IPS DF 6.9 (cell line): ENCODE results near the gene SEMA4C.

Source experiments
- DNase-seq: peaks from one replicate; pipeline ENCODE4 v3.0.0-alpha.2; 2013; ENCODE audit warnings: low read depth, low spot score
- H3K27ac ChIP-seq: one replicate; pipeline ENCODE4 v1.5.1; 2013; ENCODE audit warnings: low read length, control low read depth
- H3K27me3 ChIP-seq: 2 replicates; pipeline ENCODE4 v1.6.1; 2013; ENCODE audit warnings: mild to moderate bottlenecking, low read length; ENCODE audit not compliant: control insufficient read depth, insufficient read depth
- H3K36me3 ChIP-seq: 2 replicates; pipeline ENCODE4 v1.6.1; 2013; ENCODE audit warnings: low read length; ENCODE audit not compliant: control insufficient read depth, insufficient read depth
- H3K4me1 ChIP-seq: 2 replicates; pipeline ENCODE4 v1.6.1; 2013; ENCODE audit warnings: low read length; ENCODE audit not compliant: control insufficient read depth, insufficient read depth
- H3K4me3 ChIP-seq: 2 replicates; pipeline ENCODE4 v1.5.1; 2013; ENCODE audit warnings: mild to moderate bottlenecking, low read length
- H3K9me3 ChIP-seq: 2 replicates; pipeline ENCODE4 v1.6.1; 2013; ENCODE audit warnings: low read length, inconsistent platforms; ENCODE audit not compliant: control insufficient read depth, insufficient read depth
- WGBS: extraction: QIAGEN DNeasy Blood & Tissue Kit; methylation state at CpG from one replicate; pipeline ENCODE4 v1.1.7; 2013; ENCODE audit warnings: mixed read lengths, missing lambda C conversion rate; ENCODE audit not compliant: insufficient read length, insufficient coverage; 5-methylcytosine and 5-hydroxymethylcytosine counted together

Gene SEMA4C

DNA sequence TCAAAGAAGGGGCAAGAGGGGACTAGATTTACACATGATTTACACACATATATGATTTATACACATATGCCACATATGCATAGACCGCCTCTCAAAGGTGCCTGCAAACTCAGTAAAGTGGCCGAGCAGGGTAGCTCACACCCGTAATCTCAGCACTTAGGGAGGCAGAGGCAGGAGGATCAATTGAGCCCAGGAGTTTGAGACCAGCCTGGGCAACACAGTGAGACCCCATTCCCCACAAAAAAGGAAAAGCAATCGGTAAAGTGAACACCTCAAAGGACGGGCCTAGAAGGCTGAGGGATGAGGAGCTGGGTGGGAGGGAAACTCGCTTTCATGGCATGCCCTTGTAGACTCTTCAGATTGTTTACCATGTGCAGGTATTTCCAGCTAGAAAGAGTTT, 17.2 kb downstream of the SEMA4C start:
- H3K27me3 ChIP-seq: no peaks in the 10 kb centered on the region
- no peak overlapping the region for H3K4me3 ChIP-seq
- no peaks in the 10 kb centered on the region for H3K4me1 ChIP-seq
- WGBS: no CpG with 5 or more reads among the region's 6 CpGs
- H3K36me3 ChIP-seq: peaks cover 9% of the 10 kb centered on the region; the same call in 1 of the 2 replicates
- H3K27ac ChIP-seq: no peak overlapping the region
- no peaks in the 10 kb centered on the region for H3K9me3 ChIP-seq
- no peak for DNase-seq

DNA sequence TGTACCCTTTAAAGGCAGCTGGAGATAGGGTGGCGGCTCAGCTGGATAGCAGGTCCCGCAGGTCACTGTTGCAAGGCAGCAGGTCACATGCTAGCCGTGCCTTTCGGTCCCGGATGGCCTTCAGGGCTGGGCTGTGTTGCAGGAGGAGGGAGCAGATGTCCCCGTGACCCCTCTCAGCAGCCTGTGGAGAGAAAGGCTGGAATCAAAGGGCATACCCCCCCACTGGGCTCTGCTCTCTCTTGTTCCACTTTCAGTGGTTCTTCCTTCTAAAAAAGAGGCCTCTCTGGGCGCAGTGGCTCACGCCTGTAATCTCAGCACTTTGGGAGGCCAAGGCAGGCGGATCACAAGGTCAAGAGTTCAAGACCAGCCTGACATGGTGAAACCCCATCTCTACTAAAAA, 21.6 kb downstream of the SEMA4C start:
- H3K27me3 ChIP-seq: no peaks in the 10 kb centered on the region
- no peaks in the 10 kb centered on the region for H3K9me3 ChIP-seq
- H3K27ac ChIP-seq: no peak overlapping the region
- no CpG with 5 or more reads among the region's 9 CpGs for WGBS
- no peak for DNase-seq
- peaks cover 9% of the 10 kb centered on the region; the same call in 1 of the 2 replicates for H3K36me3 ChIP-seq
- no peaks in the 10 kb centered on the region for H3K4me1 ChIP-seq
- H3K4me3 ChIP-seq: no peak overlapping the region

DNA sequence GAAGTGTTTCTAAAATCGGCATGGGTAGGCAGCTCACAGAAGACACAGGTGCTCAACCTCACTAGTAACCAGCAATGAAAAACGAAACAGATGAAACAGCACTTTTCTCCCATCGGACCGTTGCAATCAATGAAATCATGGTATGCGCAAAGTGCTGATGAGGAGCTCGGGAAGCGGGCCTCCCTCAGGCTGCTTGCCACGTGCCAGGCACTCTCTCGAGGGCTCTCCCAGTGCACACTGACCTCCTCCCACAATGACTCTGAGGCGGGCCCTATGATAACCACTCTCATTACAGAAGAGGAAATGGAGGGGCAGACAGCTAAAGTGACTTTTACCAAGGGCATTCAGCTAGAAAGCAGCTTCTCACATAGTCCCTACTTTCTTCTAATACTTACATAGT, 22.3 kb downstream of the SEMA4C start:
- H3K27me3 ChIP-seq: no peaks in the 10 kb centered on the region
- peaks cover under 1% of the 10 kb centered on the region; the same call in 1 of the 2 replicates for H3K4me1 ChIP-seq
- peaks cover 9% of the 10 kb centered on the region; the same call in 1 of the 2 replicates for H3K36me3 ChIP-seq
- DNase-seq: no peak
- H3K9me3 ChIP-seq: no peaks in the 10 kb centered on the region
- H3K4me3 ChIP-seq: no peak overlapping the region
- no CpG with 5 or more reads among the region's 10 CpGs for WGBS
- no peak overlapping the region for H3K27ac ChIP-seq

DNA sequence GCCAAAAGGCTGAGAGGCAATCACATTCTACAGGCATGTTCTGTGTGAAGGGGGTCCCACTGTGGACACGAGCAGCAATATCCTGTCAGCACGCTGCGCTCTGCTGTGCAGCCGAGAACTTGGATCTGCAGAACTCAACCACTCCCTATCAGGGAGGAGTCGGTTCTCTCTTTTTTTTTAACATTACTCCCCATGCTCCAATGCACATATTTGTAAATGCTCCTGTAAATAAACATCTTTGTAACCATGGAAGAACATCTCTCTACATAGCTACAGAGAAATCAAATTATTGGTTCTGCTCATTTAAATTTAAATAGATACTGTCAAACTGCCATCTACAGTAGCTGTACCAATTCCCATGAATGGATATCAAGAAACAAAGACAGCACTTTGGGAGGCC, 23.1 kb downstream of the SEMA4C start:
- Histone ChIP-seq H3K27me3 (no peaks in the 10 kb centered on the region), H3K36me3 (peaks cover 9% of the 10 kb centered on the region; the same call in 1 of the 2 replicates), H3K4me1 (peaks cover 2% of the 10 kb centered on the region; the same call in 1 of the 2 replicates), H3K9me3 (no peaks in the 10 kb centered on the region), H3K27ac (no peak overlapping the region), H3K4me3 (no peak overlapping the region)
- WGBS: no CpG with 5 or more reads among the region's 5 CpGs
- DNase-seq: no peak

DNA sequence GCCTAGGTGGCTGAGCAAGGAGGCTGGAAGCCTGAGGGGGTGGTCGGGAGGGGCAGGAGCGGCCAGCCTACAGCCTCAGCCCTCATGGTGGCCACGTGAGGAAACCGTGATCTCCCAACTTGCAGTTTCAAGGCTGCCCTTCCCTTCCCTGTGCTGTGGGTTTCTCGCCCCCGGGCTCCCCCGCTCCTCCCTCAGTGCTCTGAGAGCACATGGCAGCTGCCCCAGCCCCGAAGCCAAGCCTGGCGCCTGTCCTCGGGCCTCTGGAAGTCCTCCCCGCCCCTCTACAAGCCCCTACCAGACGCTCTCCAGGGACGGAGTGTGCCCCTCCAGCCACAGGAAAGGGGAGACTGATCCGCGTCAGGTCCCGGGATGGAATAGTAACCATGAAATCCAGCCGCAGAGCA, 25.5 kb downstream of the SEMA4C start:
- no peak for DNase-seq
- Histone ChIP-seq H3K9me3 (no peaks in the 10 kb centered on the region), H3K4me1 (peaks cover 2% of the 10 kb centered on the region; the same call in 1 of the 2 replicates), H3K27me3 (no peaks in the 10 kb centered on the region), H3K36me3 (peaks cover 4% of the 10 kb centered on the region), H3K27ac (no peak overlapping the region), H3K4me3 (no peak overlapping the region)
- WGBS: no CpG with 5 or more reads among the region's 17 CpGs

DNA sequence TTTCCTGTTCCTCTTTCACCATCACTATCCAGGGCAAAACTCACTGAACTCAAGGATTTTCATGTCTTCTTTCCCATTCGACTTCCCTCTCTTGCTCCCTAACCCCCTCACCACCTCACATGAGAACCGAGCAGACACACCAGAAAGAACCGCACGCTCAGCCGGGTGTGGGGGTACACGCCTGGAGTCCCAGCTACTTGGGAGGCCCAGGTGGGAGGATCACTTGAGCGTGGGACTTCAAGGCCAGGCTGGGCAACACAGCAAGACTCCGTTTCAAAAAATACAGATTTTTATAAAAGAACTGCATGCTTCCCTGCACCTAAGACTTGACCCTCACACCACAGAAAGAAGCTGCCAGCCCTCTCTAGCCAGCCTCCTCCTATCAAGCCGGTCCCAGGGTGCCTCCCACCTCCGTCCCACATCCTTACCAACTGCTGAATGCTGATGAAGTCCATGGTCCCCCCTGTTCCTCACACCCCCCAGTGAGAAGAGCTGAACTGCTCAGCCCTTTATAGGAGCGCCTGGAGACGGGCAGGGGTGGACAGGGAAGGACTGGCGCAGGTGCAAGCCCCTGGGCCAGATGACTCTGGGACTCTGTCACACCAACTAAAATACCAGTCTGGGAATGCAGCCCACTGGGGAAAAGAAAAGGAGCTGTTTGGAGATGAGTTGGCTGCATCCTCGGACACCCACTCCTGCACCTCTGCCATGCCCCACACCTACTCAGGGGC, 26.2 kb downstream of the SEMA4C start, which contains the start of gene ANKRD23:
Gene ANKRD23, minus strand, starts transcription at position 484 of the 731 bp plus-strand sequence. Its CDS starts 29 bp downstream, at position 455.
- H3K27me3 ChIP-seq: no peaks in the 10 kb centered on the region
- H3K36me3 ChIP-seq: peaks cover 4% of the 10 kb centered on the region
- H3K27ac ChIP-seq: no peak within 1 kb of the TSS
- no peak within 1 kb of the TSS for H3K4me3 ChIP-seq
- H3K4me1 ChIP-seq: peaks cover 2% of the 10 kb centered on the region; the same call in 1 of the 2 replicates
- H3K9me3 ChIP-seq: no peaks in the 10 kb centered on the region
- no CpG with 5 or more reads among the region's 14 CpGs for WGBS
- DNase-seq: no peak

DNA sequence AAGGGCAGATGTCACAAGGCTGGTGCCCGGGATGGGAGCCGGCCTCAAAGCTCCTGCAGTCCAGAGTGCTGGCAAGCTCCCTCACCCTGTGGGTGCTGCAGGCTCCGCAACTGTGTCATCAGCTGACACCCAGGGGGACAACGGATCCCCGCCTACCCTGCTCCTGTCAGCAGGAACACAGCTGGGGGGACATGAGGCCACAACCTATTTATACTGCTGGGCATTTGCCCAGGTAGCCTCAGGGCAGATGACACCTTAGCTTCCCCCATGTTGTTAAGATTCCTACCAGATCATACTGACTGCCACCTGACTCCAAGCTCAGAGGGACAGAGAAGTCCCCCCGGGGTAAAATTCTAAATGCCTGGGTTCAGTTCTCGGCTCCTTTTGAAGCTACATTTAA, 27.3 kb downstream of the SEMA4C start:
- H3K36me3 ChIP-seq: no peaks in the 10 kb centered on the region; the same call in none of the 2 replicates
- H3K27ac ChIP-seq: no peak overlapping the region
- WGBS: no CpG with 5 or more reads among the region's 7 CpGs
- no peaks in the 10 kb centered on the region for H3K27me3 ChIP-seq
- no peak overlapping the region; the same call in 1 of the 2 replicates for H3K4me3 ChIP-seq
- H3K4me1 ChIP-seq: peaks cover 2% of the 10 kb centered on the region; the same call in 1 of the 2 replicates
- no peaks in the 10 kb centered on the region for H3K9me3 ChIP-seq
- no peak for DNase-seq

DNA sequence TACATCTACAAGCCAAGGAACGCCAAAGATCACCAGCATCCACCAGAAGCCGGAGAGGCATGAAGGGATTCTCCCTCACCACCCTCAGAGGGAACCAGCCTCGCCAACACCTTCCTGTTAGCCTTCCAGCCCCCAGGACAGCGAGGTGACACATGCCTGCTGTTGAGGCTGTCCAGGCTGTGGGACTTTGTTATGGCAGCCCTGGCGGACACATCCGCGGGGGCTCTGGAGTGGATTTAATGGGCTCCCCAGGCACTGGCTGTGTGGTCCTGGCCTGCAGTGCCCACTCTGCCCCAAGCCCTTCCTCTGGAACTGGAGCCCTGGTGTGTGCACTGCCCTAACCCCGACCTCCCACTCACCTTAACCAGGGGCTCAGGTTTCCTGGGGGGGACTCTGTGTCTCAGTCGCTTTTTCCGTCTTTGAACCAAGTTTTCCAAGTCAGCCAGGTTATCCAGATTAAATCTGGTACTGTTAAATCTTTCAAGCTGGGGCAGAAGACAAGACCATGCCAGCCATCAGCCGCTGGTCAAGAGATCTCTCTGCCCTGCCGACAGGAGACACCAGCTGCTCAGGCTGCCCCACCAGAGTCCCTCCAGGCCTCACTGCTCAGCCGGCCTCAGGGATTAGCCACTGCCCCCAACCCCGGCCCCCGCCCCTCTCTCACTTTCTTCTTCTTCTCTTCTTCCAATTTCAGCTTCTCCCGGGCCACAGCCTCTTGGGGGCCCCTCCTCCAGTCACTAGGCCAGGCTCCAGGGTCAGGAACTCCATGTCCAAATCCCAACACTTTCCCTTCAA, 28.0 kb downstream of the SEMA4C start:
- WGBS: no CpG with 5 or more reads among the region's 16 CpGs
- Histone ChIP-seq H3K4me3 (no peak overlapping the region), H3K9me3 (no peaks in the 10 kb centered on the region), H3K4me1 (peaks cover 2% of the 10 kb centered on the region; the same call in 1 of the 2 replicates), H3K27me3 (no peaks in the 10 kb centered on the region), H3K36me3 (no peaks in the 10 kb centered on the region; the same call in none of the 2 replicates), H3K27ac (no peak overlapping the region)
- DNase-seq: no peak

DNA sequence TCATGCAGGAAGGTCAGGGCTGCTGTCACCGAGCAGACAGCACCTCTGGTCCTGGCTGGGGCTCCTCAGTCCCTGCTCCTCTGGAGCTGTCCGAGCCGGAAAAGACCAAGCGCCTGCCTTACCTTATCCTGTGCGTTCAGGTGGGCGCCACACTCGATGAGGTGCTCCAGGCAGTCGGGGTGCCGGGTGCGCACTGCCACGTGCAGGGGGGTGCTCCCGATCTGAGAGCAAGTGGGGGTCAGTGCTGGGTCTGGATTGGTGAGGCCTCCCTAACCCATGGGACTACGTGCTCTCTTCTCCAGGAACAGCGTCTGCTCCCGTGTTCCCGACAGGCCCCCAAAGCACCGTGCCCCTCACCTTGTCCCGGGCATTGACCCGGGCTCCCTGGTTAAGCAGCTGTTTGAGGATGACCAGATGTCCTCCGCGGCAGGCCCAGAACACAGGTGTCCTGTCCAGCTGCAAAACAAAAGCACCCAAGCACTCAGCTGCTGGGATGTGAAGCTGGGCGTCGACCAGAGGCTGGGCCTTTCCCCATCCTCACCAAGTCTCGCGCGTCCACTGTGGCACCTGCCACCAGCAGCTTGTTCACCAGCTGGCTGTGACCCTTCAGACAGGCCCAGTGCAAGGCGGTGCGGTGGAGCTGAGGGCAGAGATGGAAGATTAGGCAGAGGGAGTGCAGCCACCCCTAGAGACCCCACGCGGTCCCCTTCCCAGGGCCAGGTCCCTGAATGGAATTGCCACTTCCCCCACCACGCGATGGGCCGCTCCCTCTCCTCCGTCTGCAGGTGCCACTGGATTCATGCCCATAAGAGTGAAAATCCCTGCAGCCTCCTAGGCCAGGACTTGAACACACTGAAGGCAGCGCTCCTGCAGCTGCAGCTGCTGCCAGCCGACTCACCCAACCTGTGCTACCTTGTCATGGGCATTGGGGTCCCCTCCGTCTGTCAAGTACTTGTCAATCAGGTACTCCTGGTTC, 29.7 kb downstream of the SEMA4C start:
- DNase-seq: no peak

More for the DNA sequence above, 29.7 kb downstream of the SEMA4C start:
- no CpG with 5 or more reads among the region's 37 CpGs for WGBS
- no peaks in the 10 kb centered on the region; the same call in none of the 2 replicates for H3K36me3 ChIP-seq
- H3K9me3 ChIP-seq: no peaks in the 10 kb centered on the region
- no peak overlapping the region for H3K4me3 ChIP-seq
- H3K27ac ChIP-seq: no peak overlapping the region
- no peaks in the 10 kb centered on the region for H3K27me3 ChIP-seq
- H3K4me1 ChIP-seq: peaks cover 2% of the 10 kb centered on the region; the same call in 1 of the 2 replicates
